Mucosa of stomach (tissue), 1 donor: ENCODE data around the gene AHR.

Source experiments
- H3K27me3 ChIP-seq: one replicate; pipeline ENCODE4 v1.7.0; 2013; ENCODE audit warnings: mild to moderate bottlenecking, low read length; ENCODE audit not compliant: control insufficient read depth, insufficient read depth
- H3K36me3 ChIP-seq: one replicate; pipeline ENCODE4 v1.7.0; 2013; ENCODE audit warnings: low read length; ENCODE audit not compliant: control insufficient read depth, insufficient read depth
- H3K4me1 ChIP-seq: one replicate; pipeline ENCODE4 v1.7.0; 2013; ENCODE audit warnings: mild to moderate bottlenecking, low read length; ENCODE audit not compliant: control insufficient read depth, insufficient read depth
- H3K4me3 ChIP-seq: one replicate; pipeline ENCODE4 v1.7.0; 2013; ENCODE audit warnings: low read length
- H3K9ac ChIP-seq: one replicate; pipeline ENCODE4 v1.7.0; 2013; ENCODE audit warnings: mild to moderate bottlenecking, low read length, moderate library complexity
- H3K9me3 ChIP-seq: one replicate; pipeline ENCODE4 v1.7.0; 2013; ENCODE audit warnings: mild to moderate bottlenecking, low read length, moderate library complexity; ENCODE audit not compliant: control insufficient read depth
- donor health status: Pancreatic carcinoma.

The AHR gene

GRCh38 chr7:17298102-17298839, at the start of gene AHR:
AHR (plus strand) TSS chr7:17298652; CDS start chr7:17299265, 613 bp downstream.
- peaks cover 16% of the 10 kb centered on the region for H3K4me1 ChIP-seq
- no peaks in the 10 kb centered on the region for H3K9me3 ChIP-seq
- peak within 1 kb of the TSS; percentile 95 for H3K9ac ChIP-seq
- H3K27me3 ChIP-seq: no peaks in the 10 kb centered on the region
- H3K36me3 ChIP-seq: no peaks in the 10 kb centered on the region
- H3K4me3 ChIP-seq: peak within 1 kb of the TSS; percentile 68

GRCh38 chr7:17253885-17254284, 44.6 kb upstream of the AHR start:
- Histone ChIP-seq H3K36me3 (no peaks in the 10 kb centered on the region), H3K9ac (no peak overlapping the region), H3K27me3 (no peaks in the 10 kb centered on the region), H3K9me3 (no peaks in the 10 kb centered on the region), H3K4me1 (no peaks in the 10 kb centered on the region), H3K4me3 (no peak overlapping the region)

- H3K27me3 ChIP-seq: no peaks in the 10 kb centered on the region
- no peak overlapping the region for H3K9ac ChIP-seq
- H3K36me3 ChIP-seq: no peaks in the 10 kb centered on the region
- H3K4me1 ChIP-seq: no peaks in the 10 kb centered on the region
- H3K4me3 ChIP-seq: no peak overlapping the region
- no peaks in the 10 kb centered on the region for H3K9me3 ChIP-seq
These were observed 42.5 kb upstream of the AHR start for GRCh38 chr7:17255926-17256325.

- H3K9ac ChIP-seq: no peak overlapping the region
- H3K36me3 ChIP-seq: no peaks in the 10 kb centered on the region
- H3K4me3 ChIP-seq: no peak overlapping the region
- no peaks in the 10 kb centered on the region for H3K4me1 ChIP-seq
- H3K9me3 ChIP-seq: no peaks in the 10 kb centered on the region
- no peaks in the 10 kb centered on the region for H3K27me3 ChIP-seq
These were observed 42.1 kb upstream of the AHR start for GRCh38 chr7:17256375-17256774.

- H3K36me3 ChIP-seq: no peaks in the 10 kb centered on the region
- no peak overlapping the region for H3K4me3 ChIP-seq
- H3K4me1 ChIP-seq: no peaks in the 10 kb centered on the region
- no peaks in the 10 kb centered on the region for H3K9me3 ChIP-seq
- no peak overlapping the region for H3K9ac ChIP-seq
- no peaks in the 10 kb centered on the region for H3K27me3 ChIP-seq
These were observed 31.9 kb upstream of the AHR start for GRCh38 chr7:17266565-17266964.

- Histone ChIP-seq H3K4me3 (no peak overlapping the region), H3K27me3 (no peaks in the 10 kb centered on the region), H3K36me3 (no peaks in the 10 kb centered on the region), H3K9ac (no peak overlapping the region), H3K4me1 (peaks cover 2% of the 10 kb centered on the region), H3K9me3 (no peaks in the 10 kb centered on the region)
These were observed 28.9 kb upstream of the AHR start for GRCh38 chr7:17269341-17270221.

GRCh38 chr7:17274551-17275245, 23.8 kb upstream of the AHR start:
- Histone ChIP-seq H3K27me3 (no peaks in the 10 kb centered on the region), H3K4me3 (no peak overlapping the region), H3K9ac (no peak overlapping the region), H3K36me3 (no peaks in the 10 kb centered on the region), H3K4me1 (peaks cover 20% of the 10 kb centered on the region), H3K9me3 (no peaks in the 10 kb centered on the region)

- H3K4me3 ChIP-seq: no peak overlapping the region
- H3K36me3 ChIP-seq: no peaks in the 10 kb centered on the region
- H3K4me1 ChIP-seq: peaks cover 20% of the 10 kb centered on the region
These were observed 22.4 kb upstream of the AHR start for GRCh38 chr7:17275749-17276671.

GRCh38 chr7:17279061-17279460, 19.4 kb upstream of the AHR start:
- H3K36me3 ChIP-seq: no peaks in the 10 kb centered on the region
- H3K4me3 ChIP-seq: no peak overlapping the region
- no peak overlapping the region for H3K9ac ChIP-seq
- H3K4me1 ChIP-seq: peaks cover 20% of the 10 kb centered on the region
- no peaks in the 10 kb centered on the region for H3K27me3 ChIP-seq
- H3K9me3 ChIP-seq: no peaks in the 10 kb centered on the region

More at GRCh38 chr7:17275749-17276671, 22.4 kb upstream of the AHR start:
- Histone ChIP-seq H3K9me3 (no peaks in the 10 kb centered on the region), H3K9ac (no peak overlapping the region), H3K27me3 (no peaks in the 10 kb centered on the region)

GRCh38 chr7:17289074-17289645, 9.3 kb upstream of the AHR start:
- no peaks in the 10 kb centered on the region for H3K4me1 ChIP-seq
- H3K27me3 ChIP-seq: no peaks in the 10 kb centered on the region
- no peak overlapping the region for H3K4me3 ChIP-seq

GRCh38 chr7:17292843-17293242, 5.6 kb upstream of the AHR start:
- no peak overlapping the region for H3K4me3 ChIP-seq
- no peaks in the 10 kb centered on the region for H3K36me3 ChIP-seq
- no peak overlapping the region for H3K9ac ChIP-seq
- peaks cover 12% of the 10 kb centered on the region for H3K4me1 ChIP-seq
- H3K27me3 ChIP-seq: no peaks in the 10 kb centered on the region
- H3K9me3 ChIP-seq: no peaks in the 10 kb centered on the region

More at GRCh38 chr7:17289074-17289645, 9.3 kb upstream of the AHR start:
- Histone ChIP-seq H3K36me3 (no peaks in the 10 kb centered on the region), H3K9me3 (no peaks in the 10 kb centered on the region), H3K9ac (no peak overlapping the region)
